Endothelial cell of umbilical vein (primary cell): ENCODE results near the gene ATG7. TPM values are rescaled to one million over a fixed set of nuclear protein-coding genes. Genes with fewer than 3 reads are reported as not detected.

Experiments
- BruUV-seq: library from RNA; stranded (reverse); fragments of 400-500 nt; replicated peaks from 2 replicates; lab custom pipeline; 2021; lab: Mats Ljungman, UMichigan
- CTCF ChIA-PET: fragments of 300-600, 350-600 bp; sonication (Branson Sonifier 250); formaldehyde crosslinking; loops from one replicate; lab custom pipeline; 2021; ENCODE audit warnings: antibody characterized with exemption, inconsistent platforms; lab: Charles Lee
- POLR2A ChIA-PET: fragments of 300-600, 350-600 bp; sonication (Branson Sonifier 250); formaldehyde crosslinking; loops from one replicate; lab custom pipeline; 2021; ENCODE audit warnings: antibody characterized with exemption, inconsistent platforms; lab: Charles Lee
- DNase-seq: peaks from one replicate; pipeline ENCODE4 v3.0.0-alpha.2; 2011; ENCODE audit warnings: low read depth, low spot score
- FAIRE-seq: peaks from 2 replicates; lab custom pipeline; 2011; peaks lifted over from hg19 to GRCh38; lab: Jason Lieb, UNC
- H2AFZ ChIP-seq: 2 replicates; pipeline ENCODE4 v1.6.0; 2012; ENCODE audit warnings: low read depth, low read length, control low read depth, inconsistent platforms
- H3K27ac ChIP-seq: 2 replicates; pipeline ENCODE4 v1.5.1; 2011; ENCODE audit warnings: low read depth, mild to moderate bottlenecking, control low read depth, low read length, moderate library complexity; ENCODE audit not compliant: insufficient read depth
- H3K27me3 ChIP-seq, 2 experiments: 2 replicates each; pipeline versions ENCODE4 v1.6.0 to v1.6.1; 2011; ENCODE audit warnings: low read length in 2 of 2, mixed read lengths in 1 of 2; ENCODE audit not compliant: control insufficient read depth in 2 of 2, insufficient read depth in 2 of 2
- H3K36me3 ChIP-seq, 2 experiments: 2 replicates in 1 of 2; 3 replicates in 1 of 2; pipeline ENCODE4 v1.5.1; 2011; ENCODE audit warnings: low read length in 2 of 2, mild to moderate bottlenecking in 1 of 2, moderate library complexity in 1 of 2; ENCODE audit not compliant: control insufficient read depth in 2 of 2, insufficient read depth in 2 of 2; ENCODE audit errors: extremely low read depth in 1 of 2
- H3K4me1 ChIP-seq: 3 replicates; pipeline ENCODE4 v1.5.1; 2011; ENCODE audit warnings: mild to moderate bottlenecking, low read length; ENCODE audit not compliant: control insufficient read depth, insufficient read depth; ENCODE audit errors: extremely low read depth
- H3K4me2 ChIP-seq: 2 replicates; pipeline ENCODE4 v1.6.1; 2011; ENCODE audit warnings: low read length, control low read depth, mixed read lengths; ENCODE audit not compliant: insufficient read depth
- H3K4me3 ChIP-seq, 3 experiments: fragments of 200-600 bp in 1 of 3; sonication (generic), shearing (Covaris generic) in 1 of 3; replicated peaks in 1 of 3; 2 replicates each; pipeline ENCODE4 v1.5.1; 2011 to 2016; ENCODE audit warnings: control low read depth in 3 of 3, low read length in 3 of 3, mild to moderate bottlenecking in 2 of 3, inconsistent platforms in 1 of 3, low read depth in 1 of 3, moderate library complexity in 1 of 3; ENCODE audit not compliant: insufficient read depth in 1 of 3
- H3K79me2 ChIP-seq: 2 replicates; pipeline ENCODE4 v1.6.0; 2012; ENCODE audit warnings: low read length, inconsistent platforms; ENCODE audit not compliant: control insufficient read depth, insufficient read depth
- H3K9ac ChIP-seq: replicated peaks from 2 replicates; pipeline ENCODE3; 2011; ENCODE audit warnings: low read length, control low read depth; ENCODE audit not compliant: insufficient read depth; ENCODE audit errors: extremely low read depth
- H3K9me1 ChIP-seq: replicated peaks from 3 replicates; pipeline ENCODE4 v1.6.0; 2011; ENCODE audit warnings: mild to moderate bottlenecking, low read length; ENCODE audit not compliant: control insufficient read depth, insufficient read depth; ENCODE audit errors: extremely low read depth
- H3K9me3 ChIP-seq: replicated peaks from 2 replicates; pipeline ENCODE4 v1.5.1; 2012; ENCODE audit warnings: low read length, inconsistent platforms; ENCODE audit not compliant: control insufficient read depth, insufficient read depth
- H4K20me1 ChIP-seq: replicated peaks from 2 replicates; pipeline ENCODE3; 2011; ENCODE audit warnings: mild to moderate bottlenecking, low read length; ENCODE audit not compliant: control insufficient read depth, insufficient read depth; ENCODE audit errors: extremely low read depth
- CTCF ChIP-seq, 2 donors: IDR thresholded peaks; 1 replicate in 1 of 2; 2 replicates in 1 of 2; pipeline ENCODE4 v1.5.1; 2011; ENCODE audit warnings: low read length in 2 of 2, mild to moderate bottlenecking in 2 of 2, moderate library complexity in 2 of 2, control low read depth in 1 of 2, inconsistent platforms in 1 of 2, low read depth in 1 of 2; ENCODE audit not compliant: insufficient read depth in 1 of 2; ENCODE audit errors: extremely low read depth in 1 of 2
- EZH2 ChIP-seq: IDR thresholded peaks from 2 replicates; pipeline ENCODE4 v1.6.1; 2012; ENCODE audit warnings: borderline replicate concordance, low read depth, mild to moderate bottlenecking, moderate library complexity, low read length, inconsistent platforms; ENCODE audit not compliant: severe bottlenecking
- FOS ChIP-seq: IDR thresholded peaks from 2 replicates; pipeline ENCODE4 v1.6.1; 2011; ENCODE audit warnings: mild to moderate bottlenecking, low read length, moderate library complexity, borderline replicate concordance; ENCODE audit not compliant: insufficient read depth
- GATA2 ChIP-seq: IDR thresholded peaks from 2 replicates; pipeline ENCODE4 v1.7.0; 2011; ENCODE audit warnings: low read depth, mild to moderate bottlenecking, moderate library complexity, mixed read lengths, low read length; ENCODE audit not compliant: insufficient read length, insufficient read depth
- JUN ChIP-seq: IDR thresholded peaks from 2 replicates; pipeline ENCODE4 v1.6.1; 2011; ENCODE audit warnings: borderline replicate concordance, low read depth; ENCODE audit not compliant: insufficient read length, insufficient read depth
- MYC ChIP-seq: IDR thresholded peaks from one replicate; pipeline ENCODE4 v1.6.1; 2011; ENCODE audit warnings: mild to moderate bottlenecking, low read depth, low read length
- POLR2A ChIP-seq: IDR thresholded peaks from 2 replicates; pipeline ENCODE4 v1.6.1; 2012; ENCODE audit warnings: low read depth, mild to moderate bottlenecking, control low read depth, low read length
- POLR2AphosphoS5 ChIP-seq: IDR thresholded peaks from 2 replicates; pipeline ENCODE4 v1.6.1; 2012; ENCODE audit warnings: low read depth, mild to moderate bottlenecking, control low read depth, low read length, moderate library complexity; ENCODE audit not compliant: insufficient read depth
- dilution Hi-C: fragments of 300-500 bp; cut with MboI; formaldehyde crosslinking; loops from one replicate; pipeline ENCODE4 v1.15.0; 2019; ENCODE audit warnings: low sequenced_read_pairs; ENCODE audit not compliant: extremely low pct_ligation_motif_present
- intact Hi-C: fragments of 100-400 bp; cut with micrococcal nuclease; formaldehyde crosslinking; loops from one replicate; pipeline ENCODE4 v1.10.0; 2022
- polyA plus RNA-seq, 4 experiments: library from polyadenylated mRNA; depleted of rRNA in 3 of 4; stranded (reverse) in 3 of 4; unstranded in 1 of 4; fragments of >200 nt; gene quantifications; 2 replicates each; pipeline versions ENCODE4 v1.2.1 to v1.2.3, GENCODE V29; 2011 to 2012; ENCODE audit warnings: missing spikeins in 1 of 4
- total RNA-seq: library from RNA; stranded (reverse); gene quantifications from 2 replicates; pipeline ENCODE4 v1.2.3, GENCODE V29; 2021
- TF ChIP-seq, protein P1 (sequence below): IDR thresholded peaks from 2 replicates; pipeline ENCODE4 v1.6.1; 2011; ENCODE audit not compliant: insufficient read depth, insufficient read length

The ATG7 gene
- total and polyA plus RNA-seq, 2 donors (not counting 3 experiments of a cell fraction or from before 2014, with no cell fraction given): 30.8 to 48.3 TPM

- H3K4me2 ChIP-seq: no peak overlapping the region
- peaks cover 50% of the 10 kb centered on the region for H3K4me1 ChIP-seq
- no peak for DNase-seq
- dilution Hi-C loops: no loop called here
- intact Hi-C loops: loop anchor here (5.0 to 10.0 kb wide), 3 partner anchors 151 to 362 kb away; no protein-coding TSS in a partner anchor
- H2AFZ ChIP-seq: no peak overlapping the region
- H3K27me3 ChIP-seq: no peaks in the 10 kb centered on the region
- ChIA-PET POLR2A (no interaction called here), CTCF (interaction anchor here (2.1 to 4.4 kb wide), 2 partner anchors 32 to 187 kb away, joined by 4 to 21 read pairs; no protein-coding TSS in a partner anchor)
- TF ChIP-seq MYC: no peak
- no peak for TF ChIP-seq POLR2AphosphoS5
- TF ChIP-seq FOS: no peak
- no peaks in the 10 kb centered on the region for H3K9me1 ChIP-seq
- no peak overlapping the region for H3K9ac ChIP-seq
- no TSS peak for BruUV-seq
- H3K79me2 ChIP-seq: peaks cover 81% of the 10 kb centered on the region
- no peaks in the 10 kb centered on the region for H3K9me3 ChIP-seq
- no peak overlapping the region for H3K27ac ChIP-seq
- no peak for FAIRE-seq
- no peak overlapping the region for H3K4me3 ChIP-seq
- no peaks in the 10 kb centered on the region for H4K20me1 ChIP-seq
- H3K36me3 ChIP-seq: peaks cover 14 to 27% of the 10 kb centered on the region in 2 experiments
These were observed 294.3 kb downstream of the ATG7 start for GRCh38 chr3:11566478-11566877.

GRCh38 chr3:11566916-11567315 lies 294.7 kb downstream of the ATG7 start:
- no peaks in the 10 kb centered on the region for H3K9me1 ChIP-seq
- TF ChIP-seq EZH2 (no peak), POLR2AphosphoS5 (no peak), POLR2A (no peak), JUN (no peak), MYC (no peak), CTCF (IDR thresholded peaks at IDR 0.05; ENCODE audit: extremely low read depth in 1 of 2, insufficient read depth in 1 of 2, low read depth in 1 of 2, low read length in 2 of 2) (no peak), FOS (no peak), GATA2 (no peak)
- TF ChIP-seq, protein P1, sequence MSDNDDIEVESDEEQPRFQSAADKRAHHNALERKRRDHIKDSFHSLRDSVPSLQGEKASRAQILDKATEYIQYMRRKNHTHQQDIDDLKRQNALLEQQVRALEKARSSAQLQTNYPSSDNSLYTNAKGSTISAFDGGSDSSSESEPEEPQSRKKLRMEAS: no peak
- H3K9ac ChIP-seq: no peak overlapping the region
- no peak overlapping the region for H2AFZ ChIP-seq
- FAIRE-seq: no peak
- dilution Hi-C loops (no loop called here), intact Hi-C loops (loop anchor here (5.0 to 10.0 kb wide), 3 partner anchors 150 to 362 kb away; no protein-coding TSS in a partner anchor)
- peak overlapping the region; percentile 97 for H3K27ac ChIP-seq
- H4K20me1 ChIP-seq: no peaks in the 10 kb centered on the region
- BruUV-seq: no TSS peak
- peak overlapping the region; percentile 38 for H3K4me2 ChIP-seq
- ChIA-PET POLR2A (no interaction called here), CTCF (interaction anchor here (2.1 to 4.4 kb wide), 2 partner anchors 32 to 188 kb away, joined by 4 to 21 read pairs; no protein-coding TSS in a partner anchor)
- peaks cover 83% of the 10 kb centered on the region for H3K79me2 ChIP-seq
- no peak overlapping the region for H3K4me3 ChIP-seq
- DNase-seq: no peak
- H3K4me1 ChIP-seq: peaks cover 53% of the 10 kb centered on the region
- H3K27me3 ChIP-seq: no peaks in the 10 kb centered on the region
- H3K36me3 ChIP-seq: peaks cover 14 to 27% of the 10 kb centered on the region in 2 experiments
- no peaks in the 10 kb centered on the region for H3K9me3 ChIP-seq
